MM.1S (cell line): ENCODE measurements around the gene FBXL2.

Experiments
- DNase-seq: peaks from one replicate; pipeline ENCODE4 v3.0.0-alpha.2; 2015
- H2AFZ ChIP-seq: fragments of 300-600 bp; sonication (generic); 2 replicates; pipeline ENCODE4 v1.6.0; 2016; ENCODE audit warnings: antibody characterized with exemption, low read length
- H3F3A ChIP-seq: fragments of 300-600 bp; sonication (generic); 2 replicates; pipeline ENCODE4 v1.6.1; 2016; ENCODE audit warnings: mild to moderate bottlenecking, antibody characterized with exemption, low read length, moderate library complexity, mixed read lengths; ENCODE audit not compliant: insufficient read depth
- H3K27ac ChIP-seq: fragments of 300-600 bp; sonication (generic); 2 replicates; pipeline ENCODE4 v1.5.1; 2016; ENCODE audit warnings: mild to moderate bottlenecking, low read length
- H3K27me3 ChIP-seq: fragments of 300-600 bp; sonication (generic); replicated peaks from 2 replicates; pipeline ENCODE4 v1.6.0; 2016; ENCODE audit warnings: low read length; ENCODE audit not compliant: insufficient read depth
- H3K36me3 ChIP-seq: fragments of 300-600 bp; sonication (generic); replicated peaks from 2 replicates; pipeline ENCODE4 v1.6.1; 2016; ENCODE audit warnings: mild to moderate bottlenecking, low read length, mixed read lengths; ENCODE audit not compliant: insufficient read depth
- H3K4me1 ChIP-seq: fragments of 300-600 bp; sonication (generic); 2 replicates; pipeline ENCODE4 v1.6.1; 2016; ENCODE audit warnings: low read length, mixed read lengths
- H3K4me2 ChIP-seq: fragments of 300-600 bp; sonication (generic); 2 replicates; pipeline ENCODE4 v1.6.0; 2016; ENCODE audit warnings: low read depth, low read length
- H3K4me3 ChIP-seq: fragments of 300-600 bp; sonication (generic); 2 replicates; pipeline ENCODE4 v1.5.1; 2016; ENCODE audit warnings: low read length, mixed read lengths
- H3K79me2 ChIP-seq: fragments of 300-600 bp; sonication (generic); 2 replicates; pipeline ENCODE4 v1.6.1; 2016; ENCODE audit warnings: mixed run types, low read length, mixed read lengths
- H3K9ac ChIP-seq: fragments of 300-600 bp; sonication (generic); 2 replicates; pipeline ENCODE4 v1.6.1; 2016; ENCODE audit warnings: low read length, mixed read lengths
- H3K9me2 ChIP-seq: fragments of 300-600 bp; sonication (generic); replicated peaks from 2 replicates; pipeline ENCODE4 v1.6.1; 2016; ENCODE audit warnings: mild to moderate bottlenecking, low read length, mixed read lengths; ENCODE audit not compliant: insufficient read depth
- H3K9me3 ChIP-seq: fragments of 300-600 bp; sonication (generic); replicated peaks from 2 replicates; pipeline ENCODE4 v1.6.1; 2016; ENCODE audit warnings: mild to moderate bottlenecking, low read length, mixed read lengths; ENCODE audit not compliant: insufficient read depth
- H4K20me1 ChIP-seq: fragments of 300-600 bp; sonication (generic); 2 replicates; pipeline ENCODE4 v1.6.1; 2016; ENCODE audit warnings: mild to moderate bottlenecking, low read length, moderate library complexity, mixed read lengths; ENCODE audit not compliant: insufficient read depth
- CTCF ChIP-seq: fragments of 300-600 bp; sonication (generic); IDR thresholded peaks from 2 replicates; pipeline ENCODE4 v1.5.1; 2016; ENCODE audit warnings: antibody characterized with exemption, low read length, mixed read lengths
- EZH2 ChIP-seq: fragments of 300-600 bp; sonication (generic); optimal IDR thresholded peaks from 2 replicates; pipeline ENCODE3; 2017; ENCODE audit warnings: low read depth, mild to moderate bottlenecking, antibody characterized with exemption, low read length, mixed read lengths
- EZH2phosphoT487 ChIP-seq: fragments of 300-600 bp; sonication (generic); IDR thresholded peaks from 2 replicates; pipeline ENCODE4 v1.6.1; 2018; ENCODE audit warnings: antibody characterized with exemption, low read length

Gene FBXL2

GRCh38 chr3:33380653-33381052 lies 103.4 kb downstream of the FBXL2 start:
- Histone ChIP-seq H3K9me2 (no peaks in the 10 kb centered on the region), H3K4me3 (no peak overlapping the region), H3F3A (no peaks in the 10 kb centered on the region), H3K36me3 (no peaks in the 10 kb centered on the region), H4K20me1 (no peaks in the 10 kb centered on the region), H3K4me1 (no peaks in the 10 kb centered on the region), H3K27me3 (no peaks in the 10 kb centered on the region), H2AFZ (no peak overlapping the region), H3K9ac (no peak overlapping the region), H3K79me2 (no peaks in the 10 kb centered on the region), H3K27ac (no peak overlapping the region), H3K4me2 (no peak overlapping the region), H3K9me3 (no peaks in the 10 kb centered on the region)
- TF ChIP-seq EZH2phosphoT487: no peak
- no peak for TF ChIP-seq CTCF
- TF ChIP-seq EZH2: no peak
- DNase-seq: no peak

- Histone ChIP-seq H3K79me2 (no peaks in the 10 kb centered on the region), H3K9me3 (no peaks in the 10 kb centered on the region), H3K9ac (no peak overlapping the region), H3K27ac (no peak overlapping the region), H4K20me1 (no peaks in the 10 kb centered on the region), H3K36me3 (no peaks in the 10 kb centered on the region), H3K4me3 (no peak overlapping the region), H3K9me2 (no peaks in the 10 kb centered on the region), H3K4me1 (no peaks in the 10 kb centered on the region), H2AFZ (no peak overlapping the region), H3K27me3 (no peaks in the 10 kb centered on the region), H3K4me2 (no peak overlapping the region), H3F3A (no peaks in the 10 kb centered on the region)
- DNase-seq: no peak
- TF ChIP-seq EZH2: no peak
- no peak for TF ChIP-seq CTCF
- TF ChIP-seq EZH2phosphoT487: no peak
Measured at GRCh38 chr3:33383951-33384350, 106.7 kb downstream of the FBXL2 start.

- TF ChIP-seq EZH2phosphoT487: no peak
- no peak for TF ChIP-seq CTCF
- no peak for TF ChIP-seq EZH2
- no peaks in the 10 kb centered on the region for H3K4me1 ChIP-seq
- H4K20me1 ChIP-seq: no peaks in the 10 kb centered on the region
- H3K27ac ChIP-seq: no peak overlapping the region
- H3K27me3 ChIP-seq: no peaks in the 10 kb centered on the region
- H2AFZ ChIP-seq: no peak overlapping the region
- H3K36me3 ChIP-seq: no peaks in the 10 kb centered on the region
- H3K9me2 ChIP-seq: no peaks in the 10 kb centered on the region
- H3K9me3 ChIP-seq: no peaks in the 10 kb centered on the region
- H3K4me2 ChIP-seq: no peak overlapping the region
- no peak overlapping the region for H3K9ac ChIP-seq
- no peak overlapping the region for H3K4me3 ChIP-seq
- no peaks in the 10 kb centered on the region for H3K79me2 ChIP-seq
- H3F3A ChIP-seq: no peaks in the 10 kb centered on the region
- DNase-seq: no peak
Measured at GRCh38 chr3:33385423-33385822, 108.2 kb downstream of the FBXL2 start.
